Activated CD8-positive, alpha-beta memory T cell treated with anti-CD3 and anti-CD28 coated beads, Interleukin-2, amount 50 U/mL, for 24 hours (primary cell): ENCODE measurements around the gene RAP1GAP.
"Not testable (repeated sequence)": the region's sequence is repeated elsewhere in the genome, so short reads cannot be mapped to it uniquely, and the experiment has no call there.

Experiments
- DNase-seq: peaks from one replicate; pipeline ENCODE4 v3.0.0-alpha.2; 2020; ENCODE audit errors: extremely low read depth

RAP1GAP gene

GRCh38 chr1:21677168-21677567, 8.0 kb upstream of the RAP1GAP start:
- DNase-seq: no peak

- DNase-seq: no peak
These were observed 5.8 kb upstream of the RAP1GAP start for GRCh38 chr1:21674957-21675356.

- DNase-seq: not testable (repeated sequence)
These were observed 4.7 kb upstream of the RAP1GAP start for GRCh38 chr1:21673853-21674252.

GRCh38 chr1:21673277-21673780, 4.2 kb upstream of the RAP1GAP start:
- DNase-seq: no peak

GRCh38 chr1:21672478-21673276, 3.5 kb upstream of the RAP1GAP start:
- DNase-seq: no peak

- no peak for DNase-seq
These were observed 2.8 kb upstream of the RAP1GAP start for GRCh38 chr1:21671915-21672314.

- no peak for DNase-seq
These were observed 2.1 kb upstream of the RAP1GAP start for GRCh38 chr1:21670956-21671902.

GRCh38 chr1:21670059-21670881, 1.1 kb upstream of the RAP1GAP start:
- DNase-seq: no peak

- no peak for DNase-seq
These were observed 253 bp downstream of the RAP1GAP start for GRCh38 chr1:21668951-21669257.

GRCh38 chr1:21668232-21668950, 766 bp downstream of the RAP1GAP start:
- DNase-seq: no peak

GRCh38 chr1:21667348-21668231, 1.6 kb downstream of the RAP1GAP start:
- DNase-seq: no peak

- no peak for DNase-seq
These were observed 2.4 kb downstream of the RAP1GAP start for GRCh38 chr1:21666576-21667320.

GRCh38 chr1:21665711-21666575, 3.2 kb downstream of the RAP1GAP start:
- no peak for DNase-seq

- no peak for DNase-seq
These were observed 4.2 kb downstream of the RAP1GAP start for GRCh38 chr1:21664806-21665588.

- no peak for DNase-seq
These were observed 5.0 kb downstream of the RAP1GAP start for GRCh38 chr1:21663951-21664805.

- no peak for DNase-seq
These were observed 5.8 kb downstream of the RAP1GAP start for GRCh38 chr1:21663248-21663950.
